Measurements from ENCODE around the gene SYNCRIP. TPM values are rescaled to one million over a fixed set of nuclear protein-coding genes. Genes with fewer than 3 reads are reported as not detected.
"Not testable (repeated sequence)": the region's sequence is repeated elsewhere in the genome, so short reads cannot be mapped to it uniquely, and the experiment has no call there.

SYNCRIP gene
- total RNA-seq, 1 experiment from 2014 or later = 80.5 TPM

DNA sequence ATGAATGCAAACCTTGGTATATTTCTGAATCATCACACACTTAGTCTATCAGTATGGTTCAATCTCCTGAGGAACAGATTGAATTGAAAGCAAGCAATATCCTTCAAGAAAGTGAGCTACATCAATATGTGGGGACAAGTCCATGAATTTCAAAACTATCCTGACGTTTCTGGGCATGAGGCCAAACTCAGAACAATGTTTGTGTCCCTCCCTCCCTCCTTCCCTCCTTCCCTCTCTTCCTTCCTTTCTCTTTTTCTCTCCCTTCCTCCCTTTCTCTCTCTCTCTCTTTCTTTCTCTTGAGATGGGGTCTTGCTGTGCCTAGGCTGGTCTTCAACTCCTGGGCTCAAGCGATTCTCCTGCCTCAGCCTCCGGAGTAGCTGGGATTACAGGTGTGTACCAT lies 27.9 kb upstream of the SYNCRIP start:
- DNase-seq (ENCODE audit: low read depth) = peak; percentile 56

DNA sequence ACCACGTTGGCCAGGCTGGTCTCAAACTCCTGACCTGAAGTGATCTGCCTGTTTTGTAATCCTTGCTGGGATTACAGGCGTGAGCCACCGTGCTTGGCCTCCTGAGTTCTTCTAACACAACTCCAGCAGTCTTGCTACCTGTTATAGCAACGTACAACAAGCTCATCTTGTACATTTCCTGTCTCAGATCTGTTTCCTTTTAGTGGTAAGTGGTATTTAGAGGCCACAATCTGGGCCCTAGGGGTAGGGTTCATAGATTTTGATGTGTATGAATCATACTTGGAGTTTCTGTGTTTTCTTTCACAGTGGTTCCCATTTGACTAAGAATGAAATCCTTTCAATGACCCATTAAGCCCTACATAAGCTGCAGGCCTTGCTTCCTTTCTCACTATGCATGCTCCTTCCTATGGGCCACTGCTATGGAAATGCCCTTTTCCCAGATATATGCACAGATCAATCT lies 27.1 kb upstream of the SYNCRIP start:
- peak; percentile 87 for DNase-seq (ENCODE audit: low read depth)

DNA sequence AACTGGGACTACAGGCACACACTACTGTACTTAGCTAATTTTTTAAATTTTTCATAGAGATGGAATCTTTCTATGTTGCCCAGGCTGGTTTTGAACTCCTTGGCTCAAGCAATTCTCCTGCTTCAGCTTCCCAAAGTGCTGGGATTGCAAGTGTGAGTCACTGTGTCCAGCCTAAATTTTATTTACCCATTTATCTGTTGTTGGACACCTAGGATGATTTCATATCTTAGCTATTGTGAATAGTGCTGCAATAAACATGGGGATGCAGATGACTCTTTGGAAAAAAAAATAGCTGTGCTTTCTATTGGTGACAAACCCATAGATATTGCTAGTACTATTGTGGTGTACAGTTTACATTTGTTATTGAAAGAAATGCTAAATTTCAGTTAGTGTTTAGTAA lies 19.6 kb upstream of the SYNCRIP start:
- DNase-seq (ENCODE audit: low read depth) = no peak

DNA sequence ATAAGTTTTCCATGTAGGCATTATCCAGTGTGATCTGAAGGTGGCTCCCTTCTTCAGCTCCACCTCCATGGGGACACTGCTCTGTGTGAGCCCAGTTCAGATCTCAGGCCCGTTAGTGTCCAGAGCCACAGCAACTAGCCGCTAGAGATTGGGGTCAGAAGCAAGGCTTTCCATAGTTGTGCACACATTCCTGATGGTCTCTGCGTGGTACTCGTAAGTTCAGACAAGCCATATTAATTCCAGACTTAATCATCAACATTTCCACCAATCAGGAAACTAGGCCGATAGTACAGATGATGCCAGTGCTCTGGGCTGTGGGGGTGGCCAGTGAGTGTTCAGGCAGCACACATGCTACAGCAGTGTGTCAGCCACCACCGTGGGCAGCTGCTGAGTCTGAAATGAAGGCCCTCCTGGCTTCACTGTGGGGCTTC lies 17.5 kb upstream of the SYNCRIP start:
- DNase-seq (ENCODE audit: low read depth) = peak; percentile 95

DNA sequence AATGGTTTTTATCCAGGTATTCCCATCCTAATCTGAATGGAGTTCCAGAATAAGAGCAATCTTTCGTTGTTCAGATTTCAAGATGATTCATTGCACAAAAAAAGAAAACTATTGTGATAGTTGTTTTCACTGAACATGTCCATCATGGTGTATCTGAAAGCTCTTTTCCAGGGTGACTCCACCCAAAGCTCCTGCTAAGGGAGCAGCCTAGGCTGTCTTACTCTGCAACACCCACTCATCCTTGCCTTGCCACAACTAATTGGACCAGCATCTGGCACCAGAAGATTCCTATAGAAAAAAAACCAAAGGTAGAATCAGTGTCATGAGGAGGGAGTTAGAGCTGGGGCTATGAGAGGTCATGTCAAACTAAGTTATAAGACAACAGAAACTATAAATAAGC lies 7.9 kb upstream of the SYNCRIP start:
- DNase-seq (ENCODE audit: low read depth) = no peak

DNA sequence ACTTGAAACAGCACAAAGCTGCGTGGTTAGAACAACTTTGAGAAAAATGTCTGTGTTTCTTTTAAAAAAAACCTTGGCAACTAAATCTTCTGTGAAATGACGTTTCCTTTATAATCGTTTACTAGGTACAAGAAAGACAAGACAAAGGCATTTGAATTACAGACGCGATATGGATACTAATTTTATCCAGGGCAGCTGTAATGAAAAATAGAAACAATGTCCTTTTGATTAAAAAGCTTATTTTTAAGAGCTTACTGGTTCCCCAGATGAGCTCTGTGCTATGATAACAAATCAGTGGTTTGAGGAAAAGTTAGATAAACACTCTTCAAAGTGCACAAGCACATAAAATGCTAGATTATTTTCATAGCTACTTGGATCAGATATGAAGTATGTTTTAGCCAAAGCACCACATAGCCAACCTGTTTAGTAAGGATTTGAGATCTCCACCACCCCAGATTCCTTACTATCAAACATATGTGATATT lies 1.6 kb upstream of the SYNCRIP start:
- no peak for DNase-seq (ENCODE audit: low read depth)

DNA sequence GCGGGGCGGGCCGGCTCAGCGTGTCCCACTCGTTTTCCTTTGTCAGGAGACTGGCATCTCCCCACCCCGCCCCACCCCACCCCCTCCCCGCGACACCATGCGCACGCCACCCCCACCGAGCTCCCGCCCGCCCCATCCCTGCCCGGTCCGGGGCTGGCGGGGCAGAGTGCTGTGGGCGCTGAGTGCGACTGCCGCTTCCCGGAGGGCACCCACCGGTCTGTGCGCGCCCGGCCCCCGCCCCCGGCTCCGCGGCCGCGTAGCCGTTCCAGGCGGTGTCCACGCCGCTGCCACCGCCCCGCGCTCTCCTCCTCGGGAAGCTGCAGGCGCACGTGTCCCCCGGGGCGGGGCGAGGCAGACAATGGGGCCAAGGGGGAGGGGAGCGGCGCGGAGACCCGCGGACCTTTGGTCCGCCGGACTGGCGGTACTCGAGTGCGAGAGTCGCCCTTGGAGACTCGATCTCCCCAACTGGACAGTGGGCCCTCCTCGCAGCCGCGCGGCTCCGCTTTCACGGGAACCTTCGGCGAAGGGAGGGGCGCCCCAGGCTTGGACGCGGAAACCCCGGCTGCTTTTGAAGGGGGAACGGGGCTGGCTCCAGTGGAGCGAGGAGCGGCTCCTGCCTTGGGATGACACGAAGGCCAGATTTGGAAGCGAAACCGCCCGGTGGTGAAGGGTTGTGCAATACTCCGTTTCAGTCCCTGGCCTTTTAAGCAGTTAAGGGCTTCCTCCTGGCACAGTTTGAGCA lies 1.0 kb upstream of the SYNCRIP start:
- peak; percentile 95 for DNase-seq (ENCODE audit: low read depth)

DNA sequence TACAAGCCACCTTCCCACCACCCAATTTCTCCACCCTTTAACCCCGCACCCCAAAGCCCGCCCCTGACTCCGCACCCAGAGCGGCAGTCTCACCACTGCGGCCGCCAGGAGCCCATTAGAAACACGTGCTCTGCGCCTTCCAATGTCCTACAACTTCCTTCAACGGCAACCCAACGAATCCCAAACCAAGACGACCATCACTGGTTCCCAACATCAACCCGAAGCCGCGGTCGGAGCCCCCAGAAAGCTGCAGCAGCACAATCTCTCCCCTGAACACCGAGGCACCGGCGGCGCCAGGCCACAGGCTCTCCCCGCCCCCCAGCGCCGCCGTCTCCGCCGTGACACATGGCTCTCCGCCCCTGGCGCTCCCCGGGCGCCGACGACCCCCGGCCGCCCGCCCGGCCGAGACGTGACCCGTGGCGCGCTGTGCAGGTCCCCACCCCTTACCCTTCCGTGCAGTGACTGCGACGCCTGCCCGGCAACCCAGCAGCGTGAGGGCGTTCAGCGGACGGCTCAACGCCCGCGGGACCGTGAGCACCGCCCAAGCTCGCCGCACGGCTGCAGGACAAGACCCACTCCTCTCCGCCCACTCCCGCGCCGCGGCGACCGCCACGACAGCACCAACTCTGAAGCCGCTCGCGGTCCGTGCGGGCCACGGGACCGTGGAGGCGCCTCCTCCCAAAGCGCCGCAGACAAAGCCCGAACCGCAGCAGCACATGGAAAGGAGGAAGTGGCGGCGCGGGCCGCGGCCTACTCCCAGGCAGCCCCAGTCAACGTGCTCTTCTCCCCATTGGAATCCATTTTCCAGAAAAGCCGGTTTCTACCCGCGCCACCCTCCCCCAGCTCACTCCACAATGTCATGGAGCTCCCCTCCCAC lies 551 bp downstream of the SYNCRIP start:
- DNase-seq (ENCODE audit: low read depth) = peak; percentile 54

DNA sequence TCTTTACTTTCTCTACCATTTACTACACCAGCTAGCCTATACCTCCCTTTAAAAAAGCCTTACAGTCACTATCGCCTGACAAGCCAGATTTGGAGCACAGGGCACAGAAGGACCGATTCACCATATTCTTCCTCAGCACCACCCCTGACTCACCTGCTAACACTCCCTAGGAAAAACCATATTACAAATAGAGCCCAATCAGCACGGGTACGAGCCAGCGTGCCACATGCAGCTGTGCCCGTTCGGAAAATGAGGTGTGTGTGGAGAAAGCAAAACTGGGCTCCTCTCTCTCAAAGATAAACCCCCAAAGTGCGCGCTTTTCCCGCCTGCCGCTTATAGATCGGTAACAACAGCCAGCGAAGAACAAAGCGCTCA lies 1.2 kb downstream of the SYNCRIP start:
- DNase-seq (ENCODE audit: low read depth) = peak; percentile 11

DNA sequence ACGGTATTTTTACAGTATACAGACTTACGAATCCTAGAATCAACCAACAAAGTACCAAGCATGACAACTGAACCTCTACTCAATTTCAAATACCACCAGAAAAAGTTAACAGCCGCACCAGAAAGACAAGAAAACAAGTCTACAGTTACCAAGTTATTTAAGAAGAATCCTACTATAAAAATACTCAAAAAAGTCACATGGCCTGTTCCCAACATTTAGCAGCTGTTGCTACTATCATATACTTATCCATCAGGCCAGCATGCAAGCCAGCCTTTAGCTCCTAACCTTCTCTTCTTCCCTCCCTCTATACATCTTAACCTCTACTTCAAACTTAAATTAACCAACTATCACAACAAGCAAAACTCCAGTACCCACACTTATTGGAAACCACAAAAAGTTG lies 1.9 kb downstream of the SYNCRIP start:
- DNase-seq (ENCODE audit: low read depth) = no peak

DNA sequence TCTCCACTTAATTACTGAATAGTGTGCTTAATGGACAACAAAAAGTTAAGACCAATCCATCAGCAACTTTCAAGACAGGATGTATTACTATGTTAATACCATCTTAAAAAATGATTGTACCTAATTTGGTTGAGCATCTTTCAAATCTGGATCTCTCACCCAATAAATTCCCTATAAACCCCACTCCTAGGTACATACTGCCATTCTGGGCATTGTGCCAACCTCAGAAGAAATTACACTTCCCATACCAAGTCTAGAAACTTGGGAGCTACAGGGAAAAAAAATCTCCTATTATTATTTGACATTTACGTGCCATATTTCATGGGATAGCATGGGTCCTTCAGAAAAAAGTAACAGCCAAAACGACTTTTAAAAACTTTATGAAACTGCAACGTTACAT lies 5.1 kb downstream of the SYNCRIP start:
- DNase-seq (ENCODE audit: low read depth) = no peak

DNA sequence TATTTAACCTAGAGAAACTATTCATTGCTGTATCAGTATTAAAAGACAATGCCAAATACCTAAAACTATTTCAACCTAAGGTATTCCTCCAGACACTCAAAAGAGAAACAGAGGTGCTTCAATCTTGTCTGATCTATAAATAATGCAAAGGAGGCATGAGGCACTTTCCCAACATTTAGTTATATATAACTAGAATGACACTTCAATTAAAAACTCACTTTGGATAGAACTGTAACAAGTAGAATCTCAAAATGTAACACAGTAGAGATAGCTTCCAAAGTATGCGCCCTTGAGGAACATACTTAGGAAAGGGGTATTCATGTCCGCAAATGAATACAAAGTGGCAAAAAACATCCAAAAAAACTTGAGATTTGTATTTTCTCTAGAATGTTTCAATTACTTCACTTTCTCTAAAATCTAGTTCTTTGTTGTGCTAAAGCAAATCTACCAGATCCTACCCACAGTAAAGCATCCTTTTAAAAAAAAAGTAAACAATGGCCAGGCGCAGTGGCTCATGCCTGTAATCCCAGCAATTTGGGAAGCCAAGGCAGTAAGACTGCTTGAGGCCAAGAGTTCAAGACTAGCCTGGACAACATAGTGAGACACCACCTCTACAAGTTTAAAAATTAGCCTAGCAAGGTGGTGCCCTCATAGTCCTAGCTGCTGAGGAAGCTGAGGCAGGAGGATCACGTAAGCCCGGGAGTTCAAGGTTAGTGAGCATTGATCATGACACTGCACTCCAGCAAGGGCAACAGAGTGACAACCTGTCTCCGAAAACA lies 10.3 kb downstream of the SYNCRIP start:
- no peak for DNase-seq (ENCODE audit: low read depth)

DNA sequence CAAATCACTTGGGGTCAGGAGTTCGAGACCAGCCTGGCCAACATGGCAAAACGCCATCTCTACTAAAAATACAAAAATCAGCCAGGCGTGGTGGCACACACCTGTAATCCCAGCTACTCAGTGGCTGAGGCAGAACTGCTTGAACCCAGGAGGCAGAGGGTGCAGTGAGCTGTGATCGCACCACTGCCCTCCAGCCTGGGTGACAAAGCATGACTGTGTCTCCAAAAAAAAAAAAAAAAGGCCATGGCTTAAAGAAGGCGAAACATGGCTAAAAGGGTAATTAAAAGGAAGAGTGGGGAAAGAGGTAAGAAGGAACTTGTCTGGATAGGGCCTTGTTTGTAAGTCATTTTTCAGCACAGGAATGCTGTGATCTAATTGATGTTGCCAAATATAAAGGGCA lies 11.6 kb downstream of the SYNCRIP start:
- DNase-seq (ENCODE audit: low read depth) = not testable (repeated sequence)

DNA sequence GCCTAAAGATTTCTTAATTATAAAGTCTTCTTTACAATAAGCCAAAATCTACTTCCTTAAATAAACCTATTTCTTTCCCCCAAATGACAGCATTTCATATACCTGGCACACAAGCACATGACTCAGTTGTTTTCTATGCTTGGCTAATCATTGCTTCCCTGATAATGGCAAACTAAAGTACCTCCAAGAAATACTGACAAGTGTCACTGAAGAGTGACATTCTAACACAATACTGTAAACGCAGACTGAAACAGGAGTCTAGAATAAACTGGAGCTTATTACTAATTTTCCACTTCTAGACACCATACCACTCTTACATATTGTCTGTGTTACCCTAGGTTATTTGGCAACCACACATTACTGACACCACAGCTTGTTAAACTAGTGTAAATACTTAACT lies 14.3 kb downstream of the SYNCRIP start:
- no peak for DNase-seq (ENCODE audit: low read depth)

DNA sequence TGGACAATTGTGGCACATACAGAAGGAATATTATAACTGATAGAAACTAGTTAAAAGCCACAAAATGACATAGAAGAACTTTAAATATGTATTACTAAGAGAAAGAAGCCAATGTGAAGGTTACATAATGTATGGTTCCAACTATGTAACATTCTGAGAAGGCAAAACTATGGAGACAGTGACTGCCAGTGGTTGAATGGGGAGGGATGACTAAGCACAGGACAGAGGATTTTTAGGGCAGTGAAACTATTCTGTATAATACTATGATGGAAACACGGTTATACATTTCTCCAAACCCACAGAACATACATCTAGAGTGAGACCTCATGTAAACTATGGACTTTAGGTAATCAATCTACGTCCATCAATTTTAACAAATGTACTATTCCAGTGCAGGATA lies 22.4 kb downstream of the SYNCRIP start:
- DNase-seq (ENCODE audit: low read depth) = no peak

DNA sequence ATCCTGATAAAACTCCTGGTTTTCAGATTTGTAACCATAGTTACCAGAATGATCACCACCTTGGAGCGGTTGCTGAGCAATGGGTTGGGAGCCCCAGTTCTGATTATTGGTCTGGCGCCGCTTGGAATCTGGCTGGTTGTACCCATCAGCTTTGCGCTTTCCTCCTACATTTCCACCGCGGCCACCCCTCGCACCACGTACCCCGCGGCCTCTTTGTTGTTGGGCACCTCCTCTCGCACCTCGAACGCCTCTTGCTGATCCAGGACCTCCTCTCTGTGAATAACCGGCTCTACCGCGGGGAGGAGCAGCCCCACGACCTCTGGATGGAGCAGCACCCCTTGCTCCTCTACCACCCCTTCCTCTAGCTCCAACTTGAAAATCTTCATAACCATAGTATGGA lies 27.9 kb downstream of the SYNCRIP start:
- DNase-seq (ENCODE audit: low read depth) = no peak

DNA sequence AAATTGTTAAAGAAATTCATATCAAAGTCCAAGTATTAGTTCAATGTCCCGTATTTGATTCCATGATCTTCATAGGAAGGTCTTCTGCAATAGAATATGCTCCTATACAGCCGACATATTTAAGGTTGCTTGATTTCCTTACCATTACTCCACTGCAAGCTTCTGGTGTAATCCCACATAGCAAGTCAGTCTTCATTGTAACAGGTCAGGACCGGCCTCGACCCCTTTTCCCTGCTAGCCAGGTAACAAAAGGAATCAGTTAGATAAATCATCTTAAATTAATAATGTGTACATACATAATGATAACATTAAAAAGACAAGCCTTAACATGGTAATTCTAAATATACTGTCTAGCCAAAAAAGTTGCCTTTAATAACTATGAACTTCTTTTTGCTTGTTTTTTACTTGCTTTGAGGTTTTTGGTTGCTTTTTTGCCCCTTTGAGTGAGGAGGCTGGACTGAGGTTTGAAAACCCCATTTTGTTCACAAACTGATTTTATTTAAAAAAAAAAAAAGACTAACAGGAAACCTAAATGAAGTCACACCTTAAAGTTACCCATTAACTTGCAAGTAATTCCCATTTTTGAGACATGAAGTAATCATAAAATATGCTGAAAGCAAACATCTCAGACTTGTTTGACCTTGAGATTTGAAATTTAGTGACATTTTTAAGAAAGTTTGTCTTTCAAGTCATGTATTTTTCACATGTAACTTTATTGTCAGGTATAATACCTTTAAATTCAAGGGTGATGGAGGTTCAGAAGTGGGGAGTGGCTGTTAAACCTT lies 29.8 kb downstream of the SYNCRIP start:
- DNase-seq (ENCODE audit: low read depth) = no peak

DNA sequence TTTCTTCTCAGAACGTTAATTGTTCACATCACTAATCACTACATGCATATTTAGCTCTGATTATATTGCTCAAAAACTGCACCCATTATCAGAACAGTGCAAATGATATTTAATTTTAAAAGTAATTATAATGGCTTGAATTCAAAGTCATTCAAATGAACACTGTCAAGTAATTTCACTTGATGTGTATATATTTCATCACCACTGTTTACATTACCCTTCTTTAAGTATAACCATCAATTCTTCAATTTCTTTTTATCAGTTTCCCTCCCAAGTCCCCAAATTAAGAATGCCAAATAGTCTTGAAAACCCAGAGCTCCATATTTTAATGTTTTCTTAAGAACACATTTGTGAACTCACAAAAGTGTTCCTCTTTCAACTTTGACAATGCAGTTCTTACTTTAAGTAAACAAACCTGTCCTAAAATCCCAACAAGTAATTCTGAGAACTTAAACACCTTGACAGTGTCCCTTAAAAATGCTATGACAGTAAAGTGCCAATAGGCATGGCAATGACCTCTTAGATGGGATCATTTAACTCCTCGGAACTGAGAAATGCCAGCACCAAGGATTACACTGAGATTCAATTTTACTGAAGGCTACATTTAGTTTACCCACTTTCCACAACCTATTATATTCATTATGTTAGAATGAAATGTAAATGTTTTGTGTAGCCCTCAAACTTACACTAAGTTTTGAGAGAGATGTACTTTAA lies 32.3 kb downstream of the SYNCRIP start:
- no peak for DNase-seq (ENCODE audit: low read depth)

DNA sequence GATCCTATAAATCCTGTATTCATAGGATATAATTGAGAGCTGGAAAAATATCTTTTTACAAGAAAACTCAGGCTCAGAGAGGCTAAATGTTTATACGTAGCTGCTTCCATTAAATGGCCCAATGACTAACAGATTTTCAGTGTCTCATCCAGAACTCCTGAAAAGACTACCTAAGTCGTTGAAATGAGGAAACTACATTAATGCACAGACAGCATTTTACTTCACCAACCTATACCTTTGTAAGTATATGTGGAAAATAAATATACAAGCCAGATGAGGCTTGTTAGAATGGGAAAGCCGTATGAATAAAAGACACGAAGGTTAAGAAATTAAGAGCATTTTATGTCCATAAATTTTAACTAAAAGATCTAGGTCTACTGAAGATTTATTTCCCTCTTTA lies 40.6 kb downstream of the SYNCRIP start:
- DNase-seq (ENCODE audit: low read depth) = no peak

DNA sequence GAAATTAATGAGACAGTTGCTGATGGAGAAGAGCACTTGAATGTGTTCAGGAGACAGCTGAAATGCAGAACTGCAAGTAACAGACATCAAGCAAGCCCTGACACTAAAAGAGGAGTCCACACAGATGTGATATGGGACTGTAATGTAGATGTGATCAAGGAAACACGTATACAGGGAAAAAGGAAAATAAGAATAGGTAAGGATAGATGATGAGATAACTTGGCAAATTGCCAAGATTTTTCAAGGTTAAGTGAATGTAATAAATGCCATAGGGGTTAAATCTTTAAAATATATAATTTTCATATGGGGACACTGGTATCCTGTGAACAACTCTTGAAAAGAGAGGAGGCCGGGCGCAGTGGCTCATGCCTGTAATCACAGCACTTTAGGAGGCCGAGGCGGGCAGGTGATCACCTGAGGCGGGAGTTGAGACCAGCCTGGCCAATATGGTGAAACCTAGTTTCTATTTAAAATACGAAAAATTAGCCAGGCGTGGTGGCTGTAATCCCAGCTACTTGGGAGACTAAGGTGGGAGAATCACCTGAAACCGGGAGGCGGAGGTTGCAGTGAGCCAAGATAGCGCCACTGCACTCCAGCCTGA lies 41.9 kb downstream of the SYNCRIP start:
- no peak for DNase-seq (ENCODE audit: low read depth)

Measured in RPMI7951 (cell line).